22Rv1 (cell line): ENCODE results near the gene TMPRSS4.

Experiments
- H3K27ac ChIP-seq: fragments of 450-650 bp; 2 replicates; pipeline ENCODE4 v1.5.1; 2017
- CTCF ChIP-seq: fragments of 450-650 bp; IDR thresholded peaks from 2 replicates; pipeline ENCODE4 v1.5.1; 2017; ENCODE audit warnings: mild to moderate bottlenecking
- ZFX ChIP-seq: fragments of 450-650 bp; IDR thresholded peaks from 2 replicates; pipeline ENCODE4 v1.6.1; 2017; ENCODE audit warnings: antibody characterized with exemption, borderline replicate concordance

TMPRSS4 gene

GRCh38 chr11:118126082-118126838, 49.4 kb downstream of the TMPRSS4 start:
- TF ChIP-seq CTCF (no peak), ZFX (no peak)
- H3K27ac ChIP-seq, result no peak overlapping the region

GRCh38 chr11:118128310-118128709, 51.4 kb downstream of the TMPRSS4 start:
- no peak for TF ChIP-seq ZFX
- TF ChIP-seq CTCF, result no peak
- no peak overlapping the region for H3K27ac ChIP-seq

GRCh38 chr11:118128721-118129470, 52.0 kb downstream of the TMPRSS4 start:
- no peak for TF ChIP-seq ZFX
- H3K27ac ChIP-seq, result no peak overlapping the region

GRCh38 chr11:118129471-118130172, 52.7 kb downstream of the TMPRSS4 start:
- no peak for TF ChIP-seq CTCF
- H3K27ac ChIP-seq, result no peak overlapping the region

GRCh38 chr11:118132385-118133151, 55.7 kb downstream of the TMPRSS4 start:
- no peak overlapping the region for H3K27ac ChIP-seq
- TF ChIP-seq CTCF (no peak), ZFX (no peak)

GRCh38 chr11:118133816-118134215, 56.9 kb downstream of the TMPRSS4 start:
- TF ChIP-seq ZFX (no peak), CTCF (no peak)
- no peak overlapping the region for H3K27ac ChIP-seq

- no peak overlapping the region for H3K27ac ChIP-seq
- TF ChIP-seq ZFX (no peak), CTCF (no peak)
These were observed 58.3 kb downstream of the TMPRSS4 start for GRCh38 chr11:118135051-118135795.
